Measurements from ENCODE around the gene EMC10. TPM values are rescaled to one million over a fixed set of nuclear protein-coding genes. Genes with fewer than 3 reads are reported as not detected.
A peak's percentile ranks its signal among the peaks of the same experiment; 100 is the strongest.

EMC10 gene
- total RNA-seq (2021): 109 and 110 TPM in 2 replicates
- long read RNA-seq, full-length matches to known transcripts: 11 of 15 reads
- long read RNA-seq, partial matches to known transcripts: 0 of 15 reads
- long read RNA-seq, other reads (novel, unspliced or antisense): 4 of 15 reads

DNA sequence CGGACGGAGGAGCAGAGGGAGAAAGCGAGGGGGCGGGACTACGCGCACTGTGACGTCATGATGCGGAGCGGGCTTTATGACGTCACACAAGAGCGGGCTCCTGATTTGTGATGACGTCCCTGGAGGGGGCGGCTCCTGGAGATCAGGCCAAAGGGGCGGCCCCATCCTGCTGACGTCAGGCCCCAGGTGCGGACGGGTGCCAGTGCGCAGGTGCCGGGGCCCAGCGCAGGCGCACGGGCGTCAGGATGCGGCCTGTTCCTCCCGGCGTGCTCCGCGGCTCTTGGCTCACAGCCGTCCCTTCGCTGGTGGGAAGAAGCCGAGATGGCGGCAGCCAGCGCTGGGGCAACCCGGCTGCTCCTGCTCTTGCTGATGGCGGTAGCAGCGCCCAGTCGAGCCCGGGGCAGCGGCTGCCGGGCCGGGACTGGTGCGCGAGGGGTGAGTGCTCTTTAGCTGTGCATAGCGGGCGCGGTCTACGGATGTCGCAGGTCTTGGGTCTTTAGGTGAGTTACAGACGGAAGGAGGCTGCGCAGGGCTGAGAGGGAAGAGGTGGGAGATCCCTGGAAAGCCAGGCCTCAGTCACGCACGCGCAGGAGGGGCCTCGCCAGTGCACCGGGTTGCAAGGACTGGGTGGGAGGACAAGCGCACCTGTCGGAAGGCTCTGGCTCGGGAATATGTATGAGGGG is at the start of gene EMC10, which contains the start of gene GARIN5A:
TSS of gene EMC10 (plus strand) at position 284 of the 683 bp plus-strand sequence. CDS start at position 322, 38 bp downstream.
TSS of gene GARIN5A (minus strand) at position 625 of the 683 bp plus-strand sequence. CDS start at position 165, 460 bp downstream.
- Histone ChIP-seq H2BK12ac (ENCODE audit: insufficient read length, low read depth, low read length) (no peak within 1 kb of the TSS), H3T11ph (ENCODE audit: low read length) (no peak within 1 kb of the TSS), H3K79me2 (ENCODE audit: insufficient read depth, low read length) (peaks cover 5% of the 10 kb centered on the region; the same call in 1 of the 2 replicates), H3K23me2 (ENCODE audit: insufficient read length, low read depth, low read length, poor library complexity, severe bottlenecking) (no peaks in the 10 kb centered on the region), H3K9ac (ENCODE audit: extremely low read depth, insufficient read length, low read length) (peak within 1 kb of the TSS; percentile 50), H3K4me2 (ENCODE audit: insufficient read depth, insufficient read length, low read length) (peak within 1 kb of the TSS; percentile 42), H3K23ac (ENCODE audit: insufficient read length, low read depth, low read length) (no peak within 1 kb of the TSS), H3K9me3 (ENCODE audit: control insufficient read depth, low read depth, low read length) (peaks cover 7% of the 10 kb centered on the region), H3K56ac (ENCODE audit: insufficient read length, low read depth, low read length) (no peak within 1 kb of the TSS), H2BK20ac (ENCODE audit: low read depth, low read length, poor library complexity, severe bottlenecking) (no peak within 1 kb of the TSS), H3K18ac (ENCODE audit: insufficient read length, low read depth, low read length) (peak within 1 kb of the TSS; percentile 85), H2BK5ac (ENCODE audit: insufficient read length, low read length) (no peak within 1 kb of the TSS), H3K27ac (ENCODE audit: insufficient read length, low read depth, low read length) (no peak within 1 kb of the TSS), H4K20me1 (ENCODE audit: control insufficient read depth, insufficient read depth, insufficient read length) (no peaks in the 10 kb centered on the region), H3K4ac (ENCODE audit: low read depth, low read length) (no peak within 1 kb of the TSS), H3K27me3 (ENCODE audit: insufficient read depth, low read length) (no peaks in the 10 kb centered on the region), H3K79me1 (ENCODE audit: insufficient read depth, low read depth, low read length, poor library complexity, severe bottlenecking) (peaks cover 9% of the 10 kb centered on the region), H2AFZ (ENCODE audit: low read length) (no peak within 1 kb of the TSS), H4K91ac (ENCODE audit: insufficient read length, low read depth, low read length) (no peak within 1 kb of the TSS), H3K4me1 (ENCODE audit: insufficient read depth, low read length) (peaks cover 4% of the 10 kb centered on the region; the same call in 1 of the 2 replicates), H4K5ac (ENCODE audit: insufficient read length, low read depth, low read length) (no peak within 1 kb of the TSS), H4K8ac (replicated peaks; ENCODE audit: insufficient read length, low read depth, low read length) (no peak within 1 kb of the TSS), H2AK5ac (ENCODE audit: insufficient read length, low read length) (no peak within 1 kb of the TSS), H3K14ac (ENCODE audit: insufficient read depth, low read length) (peak within 1 kb of the TSS; percentile 87), H2BK15ac (ENCODE audit: low read depth, low read length) (no peak within 1 kb of the TSS), H2BK120ac (ENCODE audit: low read depth, low read length, poor library complexity, severe bottlenecking) (no peak within 1 kb of the TSS)
- H3K4me1 Mint-ChIP-seq: peaks cover 8 to 21% of the 10 kb centered on the region in 2 experiments
- peak within 1 kb of the TSS; percentile 96 to 99 for H3K4me3 Mint-ChIP-seq
- H3K36me3 Mint-ChIP-seq (ENCODE audit: insufficient read depth in 1 of 3, low read depth in 3 of 3): peaks cover 31 to 36% (median 34%) of the 10 kb centered on the region in 3 experiments
- no CpG with 5 or more reads among the region's 58 CpGs for WGBS (ENCODE audit: extremely low coverage, insufficient read length, low lambda C conversion rate)
- TF ChIP-seq, protein P1, sequence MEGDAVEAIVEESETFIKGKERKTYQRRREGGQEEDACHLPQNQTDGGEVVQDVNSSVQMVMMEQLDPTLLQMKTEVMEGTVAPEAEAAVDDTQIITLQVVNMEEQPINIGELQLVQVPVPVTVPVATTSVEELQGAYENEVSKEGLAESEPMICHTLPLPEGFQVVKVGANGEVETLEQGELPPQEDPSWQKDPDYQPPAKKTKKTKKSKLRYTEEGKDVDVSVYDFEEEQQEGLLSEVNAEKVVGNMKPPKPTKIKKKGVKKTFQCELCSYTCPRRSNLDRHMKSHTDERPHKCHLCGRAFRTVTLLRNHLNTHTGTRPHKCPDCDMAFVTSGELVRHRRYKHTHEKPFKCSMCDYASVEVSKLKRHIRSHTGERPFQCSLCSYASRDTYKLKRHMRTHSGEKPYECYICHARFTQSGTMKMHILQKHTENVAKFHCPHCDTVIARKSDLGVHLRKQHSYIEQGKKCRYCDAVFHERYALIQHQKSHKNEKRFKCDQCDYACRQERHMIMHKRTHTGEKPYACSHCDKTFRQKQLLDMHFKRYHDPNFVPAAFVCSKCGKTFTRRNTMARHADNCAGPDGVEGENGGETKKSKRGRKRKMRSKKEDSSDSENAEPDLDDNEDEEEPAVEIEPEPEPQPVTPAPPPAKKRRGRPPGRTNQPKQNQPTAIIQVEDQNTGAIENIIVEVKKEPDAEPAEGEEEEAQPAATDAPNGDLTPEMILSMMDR (conservative IDR thresholded peaks at IDR 0.05): no peak
- peak within 1 kb of the TSS; percentile 98 to 99 (median 98) for H3K27ac Mint-ChIP-seq
- DNase-seq: peak; percentile 97
- peaks cover 10 to 21% of the 10 kb centered on the region in 2 experiments for H3K9me3 Mint-ChIP-seq
- H3K27me3 Mint-ChIP-seq (ENCODE audit: low read depth): peaks cover 2% of the 10 kb centered on the region; the same call in 1 of the 2 replicates
